Stimulated activated CD8-positive, alpha-beta memory T cell treated with anti-CD3 and anti-CD28 coated beads, Interleukin-4, amount 100 ng/mL, for 4 hours (primary cell): ENCODE measurements around the gene CASK.

Source experiments
- DNase-seq, 2 donors: peaks; one replicate each; pipeline ENCODE4 v3.0.0-alpha.2; 2020; ENCODE audit warnings: low read depth in 2 of 2, low spot score in 1 of 2

Gene CASK

GRCh38 chrX:41837270-41837944 is 85.9 kb downstream of the CASK start:
- DNase-seq = no peak

GRCh38 chrX:41828826-41829225 is 94.5 kb downstream of the CASK start:
- DNase-seq = no peak

- no peak for DNase-seq
These were observed 95.5 kb downstream of the CASK start for GRCh38 chrX:41827886-41828285.

GRCh38 chrX:41825796-41826195 is 97.6 kb downstream of the CASK start:
- DNase-seq = no peak

GRCh38 chrX:41824551-41824950 is 98.8 kb downstream of the CASK start:
- no peak for DNase-seq

GRCh38 chrX:41823402-41823801 is 100.0 kb downstream of the CASK start:
- no peak for DNase-seq

- DNase-seq = no peak
These were observed 100.5 kb downstream of the CASK start for GRCh38 chrX:41822892-41823291.

GRCh38 chrX:41808047-41808446 is 115.3 kb downstream of the CASK start:
- no peak for DNase-seq

- no peak for DNase-seq
These were observed 120.4 kb downstream of the CASK start for GRCh38 chrX:41802958-41803357.

GRCh38 chrX:41799661-41800060 is 123.7 kb downstream of the CASK start:
- no peak for DNase-seq

GRCh38 chrX:41796577-41796976 is 126.8 kb downstream of the CASK start:
- DNase-seq = no peak

- DNase-seq = no peak
These were observed 127.3 kb downstream of the CASK start for GRCh38 chrX:41796046-41796445.

- no peak for DNase-seq
These were observed 134.0 kb downstream of the CASK start for GRCh38 chrX:41789374-41789773.

- no peak for DNase-seq
These were observed 137.7 kb downstream of the CASK start for GRCh38 chrX:41785685-41786084.

- DNase-seq = no peak
These were observed 141.9 kb downstream of the CASK start for GRCh38 chrX:41781500-41781899.

- DNase-seq = no peak
These were observed 143.4 kb downstream of the CASK start for GRCh38 chrX:41779941-41780340.

GRCh38 chrX:41779030-41779564 is 144.3 kb downstream of the CASK start:
- no peak for DNase-seq

- no peak for DNase-seq
These were observed 161.7 kb downstream of the CASK start for GRCh38 chrX:41761702-41762101.

- no peak for DNase-seq
These were observed 162.2 kb downstream of the CASK start for GRCh38 chrX:41761169-41761568.

- no peak for DNase-seq
These were observed 163.5 kb downstream of the CASK start for GRCh38 chrX:41759817-41760216.

- DNase-seq = no peak
These were observed 165.0 kb downstream of the CASK start for GRCh38 chrX:41758401-41758800.

GRCh38 chrX:41750716-41751115 is 172.6 kb downstream of the CASK start:
- no peak for DNase-seq

GRCh38 chrX:41739871-41740270 is 183.5 kb downstream of the CASK start:
- no peak for DNase-seq
